ENCODE results near the gene ATP10A.

The ATP10A gene

GRCh38 chr15:25793354-25794050 is 69.6 kb downstream of the ATP10A start:
- no peak for DNase-seq (ENCODE audit: low read depth)

DNA sequence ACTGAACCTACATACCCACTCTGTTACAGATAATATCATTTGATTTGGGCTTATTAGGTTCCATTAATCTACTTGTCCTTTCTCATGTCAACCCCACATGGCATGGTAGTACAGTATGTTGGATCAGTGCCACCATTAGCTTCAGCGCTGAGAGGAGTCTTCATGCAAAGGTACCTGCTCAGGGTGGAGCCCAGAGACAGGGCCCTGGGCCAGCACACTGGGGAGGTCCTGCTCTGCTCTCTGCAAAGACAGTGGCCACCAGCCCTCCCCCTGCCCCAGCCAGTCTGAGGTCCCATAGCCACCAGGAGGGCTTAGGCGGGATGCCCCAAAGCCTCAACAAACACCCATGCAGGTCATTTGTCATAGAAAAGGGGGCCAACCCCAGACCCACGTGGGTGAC is 71.0 kb downstream of the ATP10A start:
- DNase-seq (ENCODE audit: low read depth) = no peak

GRCh38 chr15:25790000-25790660 is 73.0 kb downstream of the ATP10A start:
- DNase-seq (ENCODE audit: low read depth) = no peak

DNA sequence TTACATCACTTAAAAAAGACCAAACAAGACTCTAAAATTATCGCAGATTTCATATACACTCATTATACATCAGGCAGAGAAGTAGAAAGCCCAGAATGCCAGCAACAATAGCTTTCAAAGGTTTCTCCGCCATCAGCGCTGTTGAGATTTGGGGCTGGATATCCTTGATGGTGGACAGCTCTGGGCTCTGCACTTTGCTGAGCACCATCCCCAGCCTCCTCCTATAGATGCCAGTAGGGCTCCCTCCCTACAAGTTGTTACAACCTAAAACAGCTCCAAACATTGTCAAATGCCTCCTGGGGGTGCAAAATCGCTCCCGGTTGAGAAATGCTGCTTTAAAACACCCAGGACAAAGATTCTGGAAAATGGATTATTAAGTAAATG is 73.5 kb downstream of the ATP10A start:
- DNase-seq (ENCODE audit: low read depth) = no peak

- DNase-seq (ENCODE audit: low read depth) = no peak
Observed at GRCh38 chr15:25789211-25789610, 73.9 kb downstream of the ATP10A start.

DNA sequence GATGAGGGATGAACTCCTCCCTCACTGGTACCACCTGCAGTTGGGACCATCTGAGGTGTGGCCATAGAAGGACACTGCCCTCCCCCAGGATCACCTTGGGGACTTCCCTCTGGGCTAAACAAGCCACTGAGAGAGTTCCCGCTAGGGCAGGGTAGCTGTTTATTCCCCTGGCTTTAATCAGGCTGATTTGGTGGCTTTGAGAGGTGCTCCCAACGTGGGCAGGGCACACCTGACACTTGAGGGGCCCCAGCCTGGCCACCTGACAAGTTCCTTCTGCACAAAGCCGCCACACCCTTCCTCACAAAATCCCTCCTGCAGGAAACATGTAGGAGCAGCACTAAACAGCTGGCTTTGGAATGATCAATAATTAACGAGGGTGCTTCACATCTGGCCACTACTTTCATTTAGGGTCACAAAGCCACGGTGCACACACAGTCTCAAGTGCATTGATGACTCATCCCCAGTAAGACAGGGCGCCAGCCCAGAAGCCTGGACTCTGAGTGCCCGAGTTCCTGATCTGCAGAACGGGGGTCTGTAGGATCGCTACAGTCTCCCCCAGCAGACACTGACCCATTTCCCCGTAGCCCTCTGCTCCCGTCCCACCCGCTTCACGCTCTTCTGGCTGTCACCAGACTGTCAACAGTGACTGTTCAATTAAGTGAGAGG is 75.1 kb downstream of the ATP10A start:
- no peak for DNase-seq (ENCODE audit: low read depth)

DNA sequence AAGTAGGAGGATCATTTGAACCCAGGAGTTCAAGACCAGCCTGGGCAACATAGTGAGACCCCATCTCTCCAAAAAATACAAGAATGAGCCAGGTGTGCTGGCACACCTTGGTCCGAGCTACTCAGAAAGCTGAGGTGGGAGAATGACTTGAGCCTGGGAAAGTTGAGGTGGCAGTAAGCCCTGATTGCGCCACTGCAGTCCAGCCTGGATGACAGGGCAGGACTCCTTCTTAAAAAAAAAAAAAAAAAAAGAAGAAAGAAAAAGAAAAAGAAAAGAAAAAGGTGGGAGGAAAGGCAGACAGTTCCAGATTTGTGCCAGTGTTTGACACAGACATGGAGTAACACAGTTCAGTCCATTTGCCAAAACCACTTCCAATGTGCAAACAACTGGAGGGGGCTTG is 75.7 kb downstream of the ATP10A start:
- DNase-seq (ENCODE audit: low read depth) = no peak

GRCh38 chr15:25786040-25786439 is 77.1 kb downstream of the ATP10A start:
- DNase-seq (ENCODE audit: low read depth) = no peak

DNA sequence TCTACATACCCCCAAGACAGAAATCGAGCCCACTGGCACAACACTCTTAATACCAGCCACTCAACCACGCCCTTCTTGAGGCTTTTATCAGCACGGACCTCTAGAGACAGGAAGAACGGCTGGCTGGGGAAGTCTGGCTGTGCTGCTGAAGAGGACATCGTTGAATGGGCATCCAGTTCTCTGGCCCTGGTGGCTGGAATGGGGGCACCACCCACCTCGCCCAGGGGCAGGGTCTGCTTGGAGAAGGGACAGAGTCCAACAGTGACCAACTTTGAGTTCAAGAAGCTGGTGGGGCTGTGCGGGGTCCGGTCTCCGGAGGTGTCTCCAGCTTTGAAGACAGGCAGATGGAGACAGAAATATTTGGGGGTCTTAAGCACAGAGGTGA is 77.5 kb downstream of the ATP10A start:
- DNase-seq (ENCODE audit: low read depth) = no peak

DNA sequence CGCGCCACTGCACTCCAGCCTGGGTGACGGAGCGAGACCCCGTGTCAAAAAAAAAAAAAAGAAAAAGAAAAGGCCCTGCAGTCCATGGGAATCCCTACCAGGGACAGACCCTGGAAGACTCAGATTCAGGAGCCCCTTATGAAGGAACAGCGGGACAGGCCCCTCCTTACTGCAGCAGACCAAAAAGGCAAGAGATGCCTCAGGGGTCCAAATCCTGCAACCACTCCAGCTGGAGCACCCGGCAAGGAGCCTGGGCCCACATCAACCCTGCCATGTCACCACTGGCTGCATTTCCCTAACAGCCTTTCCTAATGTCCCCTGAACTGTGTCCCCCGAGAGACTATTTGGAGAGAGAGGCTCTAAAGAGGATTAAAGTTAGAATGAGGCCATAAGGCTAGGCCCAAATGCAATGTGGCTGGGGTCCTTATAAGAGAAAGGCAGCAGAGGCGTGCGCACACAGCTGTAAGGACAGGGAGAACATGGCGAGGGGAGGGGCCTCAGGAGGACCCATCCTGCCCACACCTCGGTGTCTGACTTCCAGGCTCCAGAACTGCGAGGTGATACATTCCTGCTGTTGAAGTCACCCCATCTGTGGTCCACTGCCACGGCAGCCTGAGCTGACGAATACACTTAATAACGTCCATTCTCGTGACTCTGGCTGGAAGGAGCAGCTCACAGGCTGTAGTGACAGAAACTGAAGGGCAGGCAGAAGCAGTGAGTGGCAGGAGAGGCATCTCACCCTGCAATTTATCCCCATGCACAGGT is 78.1 kb downstream of the ATP10A start:
- DNase-seq (ENCODE audit: low read depth) = no peak

- DNase-seq (ENCODE audit: low read depth) = no peak
Observed at GRCh38 chr15:25783607-25784540, 79.3 kb downstream of the ATP10A start.

- no peak for DNase-seq (ENCODE audit: low read depth)
Observed at GRCh38 chr15:25783134-25783533, 80.0 kb downstream of the ATP10A start.

- DNase-seq (ENCODE audit: low read depth) = no peak
Observed at GRCh38 chr15:25780479-25781255, 82.5 kb downstream of the ATP10A start.

- DNase-seq (ENCODE audit: low read depth) = no peak
Observed at GRCh38 chr15:25778161-25778560, 85.0 kb downstream of the ATP10A start.

- no peak for DNase-seq (ENCODE audit: low read depth)
Observed at GRCh38 chr15:25777037-25777436, 86.1 kb downstream of the ATP10A start.

DNA sequence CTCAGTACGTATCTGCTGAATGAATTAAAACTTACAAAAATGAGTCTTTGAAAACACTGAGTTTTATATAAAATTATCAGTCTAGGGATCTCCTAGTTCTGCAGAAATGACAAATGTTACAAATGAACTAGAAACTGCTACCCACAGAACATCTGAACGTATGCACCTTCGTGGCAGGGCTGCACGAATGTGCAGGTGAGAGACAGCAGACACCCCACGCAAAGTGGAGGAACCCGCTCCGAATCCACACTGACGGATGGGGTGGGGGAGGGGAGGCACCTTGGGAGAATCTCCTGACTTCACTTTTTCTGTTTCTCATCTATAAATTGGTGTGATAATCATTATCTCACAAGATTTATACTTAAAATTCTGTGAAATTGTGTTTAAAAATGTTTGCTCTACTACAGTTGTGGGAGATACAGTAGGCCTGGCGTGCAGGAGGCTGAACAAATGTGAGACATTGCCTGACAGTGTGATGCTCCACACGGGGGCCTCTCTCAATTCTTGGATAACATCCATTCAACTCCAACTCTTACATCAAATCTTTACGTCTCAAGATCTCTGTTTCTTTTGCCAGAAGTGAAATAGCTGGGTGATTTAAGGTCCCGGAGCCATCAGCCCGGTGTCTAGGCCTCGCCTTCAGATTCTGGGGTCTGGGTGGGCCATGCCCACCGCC is 86.9 kb downstream of the ATP10A start:
- DNase-seq (ENCODE audit: low read depth) = no peak

DNA sequence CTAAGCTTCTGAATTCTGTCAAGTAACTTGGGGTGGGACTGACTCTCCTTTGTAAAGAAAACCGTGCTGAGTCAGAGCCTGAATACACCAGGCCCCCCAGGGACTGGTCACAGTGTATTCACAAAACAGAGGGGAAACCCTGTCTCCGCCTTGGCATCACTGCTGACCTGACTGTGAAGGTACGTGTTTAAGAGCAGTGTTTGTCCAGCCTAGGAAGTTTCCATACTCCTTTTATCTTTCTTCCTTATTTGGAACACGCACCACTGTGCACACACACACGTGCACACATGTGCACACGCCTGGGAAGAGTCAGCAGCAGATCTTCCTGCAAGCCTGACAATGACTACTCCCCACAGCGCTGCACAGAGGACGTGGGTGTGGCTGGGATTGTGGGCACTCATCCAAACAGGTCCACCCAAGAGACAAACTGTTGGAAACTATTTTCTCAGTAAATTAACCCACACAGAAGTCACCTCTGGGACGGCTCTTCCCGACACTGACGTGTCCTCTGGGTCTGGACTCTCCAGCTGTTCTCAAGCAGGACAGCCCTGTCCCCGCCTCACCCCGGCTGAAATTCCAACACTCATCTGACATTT is 87.7 kb downstream of the ATP10A start:
- no peak for DNase-seq (ENCODE audit: low read depth)

GRCh38 chr15:25774871-25775270 is 88.3 kb downstream of the ATP10A start:
- DNase-seq (ENCODE audit: low read depth) = no peak

DNA sequence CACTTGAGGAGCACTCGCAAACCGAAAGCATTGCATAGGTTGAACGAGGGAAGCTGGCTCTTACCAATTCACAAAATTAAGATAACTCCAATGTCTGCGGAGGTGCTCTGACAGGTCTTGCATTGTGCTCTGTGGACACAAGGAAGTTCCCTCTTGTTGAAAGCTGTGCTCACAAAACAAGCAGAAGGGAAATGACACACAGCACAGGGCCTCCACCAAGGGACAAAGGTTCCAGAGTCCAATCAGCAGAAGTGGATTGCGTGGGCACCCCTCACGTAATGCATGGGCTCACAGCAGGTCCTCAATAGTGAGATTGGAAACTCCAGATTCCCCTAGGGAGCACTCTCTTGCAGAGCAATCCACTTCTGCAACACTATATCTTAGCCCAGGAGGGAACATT is 89.9 kb downstream of the ATP10A start:
- DNase-seq (ENCODE audit: low read depth) = no peak

DNA sequence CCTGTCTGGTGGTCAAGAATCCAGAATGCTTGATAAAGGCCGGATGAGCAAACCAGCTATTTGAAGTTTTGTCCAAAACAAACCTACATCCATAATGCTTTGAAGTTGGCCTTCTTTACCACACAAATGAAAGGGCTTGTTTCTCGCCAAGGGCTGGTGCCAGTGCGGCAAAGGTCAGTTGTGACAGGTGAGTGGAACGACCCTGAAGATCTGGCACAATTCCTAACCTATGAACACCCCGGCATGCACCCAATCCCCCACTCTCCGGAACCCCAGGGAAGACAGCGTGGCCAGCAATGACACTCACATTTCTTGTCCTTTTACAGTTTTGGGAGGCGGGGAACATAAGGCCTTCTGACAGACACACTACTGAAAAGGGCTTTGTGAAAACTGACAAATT is 90.6 kb downstream of the ATP10A start:
- no peak for DNase-seq (ENCODE audit: low read depth)

Data from HS-27A (cell line).